ENCODE data around the gene GRIA1. TPM values are rescaled to one million over a fixed set of nuclear protein-coding genes. Genes with fewer than 3 reads are reported as not detected.

Gene GRIA1
- total RNA-seq, 4 donors from 2014 or later: 0.48 to 1.00 TPM; not detected in 2

DNA sequence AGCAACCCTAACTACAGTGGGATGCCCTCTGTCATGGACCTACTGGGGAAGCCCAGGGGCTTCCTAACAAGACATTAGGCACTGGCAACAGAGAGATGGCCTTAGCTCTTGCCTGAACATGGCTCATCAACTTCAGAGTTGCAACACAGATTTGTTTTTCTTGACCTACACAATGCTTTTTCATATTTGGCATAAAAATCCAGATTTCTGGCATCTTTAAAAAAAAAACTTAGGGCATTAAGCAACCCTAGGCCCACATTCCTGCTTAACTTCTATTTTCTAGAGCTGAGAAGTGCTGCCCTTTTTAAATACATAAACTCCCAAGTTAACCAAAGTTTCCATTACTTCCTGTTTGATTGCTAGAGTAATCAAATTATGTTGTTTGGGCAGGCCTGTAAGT is 8.0 kb downstream of the GRIA1 start:
- no peaks in the 10 kb centered on the region for H3K36me3 ChIP-seq
- TF ChIP-seq POLR2AphosphoS5 (IDR thresholded peaks at IDR 0.05) (no peak), EP300 (IDR thresholded peaks at IDR 0.05; ENCODE audit: low read depth) (no peak), POLR2A (IDR thresholded peaks at IDR 0.05) (no peak)
- TF ChIP-seq, protein P1, sequence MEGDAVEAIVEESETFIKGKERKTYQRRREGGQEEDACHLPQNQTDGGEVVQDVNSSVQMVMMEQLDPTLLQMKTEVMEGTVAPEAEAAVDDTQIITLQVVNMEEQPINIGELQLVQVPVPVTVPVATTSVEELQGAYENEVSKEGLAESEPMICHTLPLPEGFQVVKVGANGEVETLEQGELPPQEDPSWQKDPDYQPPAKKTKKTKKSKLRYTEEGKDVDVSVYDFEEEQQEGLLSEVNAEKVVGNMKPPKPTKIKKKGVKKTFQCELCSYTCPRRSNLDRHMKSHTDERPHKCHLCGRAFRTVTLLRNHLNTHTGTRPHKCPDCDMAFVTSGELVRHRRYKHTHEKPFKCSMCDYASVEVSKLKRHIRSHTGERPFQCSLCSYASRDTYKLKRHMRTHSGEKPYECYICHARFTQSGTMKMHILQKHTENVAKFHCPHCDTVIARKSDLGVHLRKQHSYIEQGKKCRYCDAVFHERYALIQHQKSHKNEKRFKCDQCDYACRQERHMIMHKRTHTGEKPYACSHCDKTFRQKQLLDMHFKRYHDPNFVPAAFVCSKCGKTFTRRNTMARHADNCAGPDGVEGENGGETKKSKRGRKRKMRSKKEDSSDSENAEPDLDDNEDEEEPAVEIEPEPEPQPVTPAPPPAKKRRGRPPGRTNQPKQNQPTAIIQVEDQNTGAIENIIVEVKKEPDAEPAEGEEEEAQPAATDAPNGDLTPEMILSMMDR (IDR thresholded peaks at IDR 0.05): no peak
- H3K4me1 ChIP-seq: no peaks in the 10 kb centered on the region
- no peak overlapping the region for H3K4me3 ChIP-seq
- intact Hi-C loops (cut with DNase I; ENCODE audit: low total_unique reads): no loop called here
- no peaks in the 10 kb centered on the region for H3K27me3 ChIP-seq
- in situ Hi-C loops (cut with MboI; ENCODE audit: low pct_ligation_motif_present in 1 of 4, low pct_unique_long_range_greater_than_20kb in 1 of 4, low sequenced_read_pairs in 3 of 4): loop anchor here in 1 of 4 donors (25.0 kb wide), 1 partner anchor 464 kb away; no protein-coding TSS in a partner anchor
- H3K27ac ChIP-seq: no peak overlapping the region
- H3K9me3 ChIP-seq: no peaks in the 10 kb centered on the region
- DNase-seq: no peak

- Histone ChIP-seq H3K9me3 (no peaks in the 10 kb centered on the region), H3K27me3 (no peaks in the 10 kb centered on the region), H3K4me3 (no peak overlapping the region), H3K27ac (no peak overlapping the region), H3K4me1 (no peaks in the 10 kb centered on the region), H3K36me3 (no peaks in the 10 kb centered on the region)
- no peak for DNase-seq
- in situ Hi-C loops (cut with MboI; ENCODE audit: low pct_ligation_motif_present in 1 of 4, low pct_unique_long_range_greater_than_20kb in 1 of 4, low sequenced_read_pairs in 3 of 4): loop anchor here in 1 of 4 donors (25.0 kb wide), 1 partner anchor 462 kb away; no protein-coding TSS in a partner anchor
- intact Hi-C loops (cut with DNase I; ENCODE audit: low total_unique reads): no loop called here
- WGBS, 2 donors (ENCODE audit: low coverage in 1 of 2): 61 to 64% methylated on average over 2 of the region's 2 CpGs
- TF ChIP-seq POLR2AphosphoS5 (IDR thresholded peaks at IDR 0.05): no peak
- TF ChIP-seq, protein P1 (IDR thresholded peaks at IDR 0.05): no peak
- TF ChIP-seq POLR2A (IDR thresholded peaks at IDR 0.05): no peak
- TF ChIP-seq EP300 (IDR thresholded peaks at IDR 0.05; ENCODE audit: low read depth): no peak
Observed at GRCh38 chr5:153500178-153500577, 9.7 kb downstream of the GRIA1 start.

DNA sequence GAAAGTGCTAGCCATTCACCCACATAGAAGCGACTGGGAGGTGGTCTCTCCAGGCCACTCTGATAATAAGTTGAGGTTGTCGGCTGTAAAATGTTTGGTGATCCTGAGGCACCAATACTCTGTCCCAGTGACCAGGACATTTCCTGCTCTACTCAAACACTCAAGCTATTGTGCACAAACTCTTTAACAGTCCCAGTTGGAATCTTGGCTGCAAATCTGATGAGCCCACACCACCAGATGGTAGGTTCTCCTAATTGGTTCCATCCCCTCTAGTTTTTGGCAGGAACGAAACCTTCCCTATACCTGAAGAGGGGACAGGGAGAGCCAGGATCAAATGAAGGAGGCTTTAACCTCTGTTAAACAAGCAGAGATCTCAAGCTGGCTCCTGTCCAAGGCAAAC is 14.3 kb downstream of the GRIA1 start:
- 80 to 100% methylated on average over 1 to 3 of the region's 3 CpGs for WGBS, 2 donors (ENCODE audit: low coverage in 1 of 2)

DNA sequence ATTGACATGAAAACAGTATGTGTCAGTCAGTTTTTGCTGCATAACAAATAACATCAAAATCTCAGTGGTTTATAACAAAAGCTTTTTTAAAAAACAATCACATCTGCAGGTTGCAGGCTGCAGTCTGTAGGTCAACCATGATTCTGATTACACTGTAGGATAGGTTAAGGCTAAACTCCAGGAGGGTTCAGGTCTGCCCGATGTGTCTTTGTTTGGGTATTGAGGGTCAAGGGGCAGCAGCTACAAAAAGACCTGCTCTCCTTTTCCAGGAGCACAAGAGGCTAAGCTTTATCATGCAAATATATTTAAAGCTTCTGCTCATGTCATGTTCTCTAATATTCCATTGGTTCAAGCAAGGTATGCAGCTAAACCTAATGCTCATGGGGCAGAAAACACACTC is 18.2 kb downstream of the GRIA1 start:
- TF ChIP-seq, protein P1 (IDR thresholded peaks at IDR 0.05): no peak
- TF ChIP-seq POLR2A (IDR thresholded peaks at IDR 0.05) (no peak), EP300 (IDR thresholded peaks at IDR 0.05; ENCODE audit: low read depth) (no peak), POLR2AphosphoS5 (IDR thresholded peaks at IDR 0.05) (no peak)
- in situ Hi-C loops (cut with MboI; ENCODE audit: low pct_ligation_motif_present in 1 of 4, low pct_unique_long_range_greater_than_20kb in 1 of 4, low sequenced_read_pairs in 3 of 4): loop anchor here in 1 of 4 donors (25.0 kb wide), 1 partner anchor 454 kb away; no protein-coding TSS in a partner anchor
- no peaks in the 10 kb centered on the region for H3K9me3 ChIP-seq
- no peaks in the 10 kb centered on the region for H3K36me3 ChIP-seq
- DNase-seq: no peak
- H3K27ac ChIP-seq: no peak overlapping the region
- no peaks in the 10 kb centered on the region for H3K27me3 ChIP-seq
- no peaks in the 10 kb centered on the region for H3K4me1 ChIP-seq
- 53 to 67% methylated on average over 1 of the region's 1 CpG for WGBS, 2 donors (ENCODE audit: low coverage in 1 of 2)
- H3K4me3 ChIP-seq: no peak overlapping the region
- intact Hi-C loops (cut with DNase I; ENCODE audit: low total_unique reads): no loop called here

More for the DNA sequence above, 14.3 kb downstream of the GRIA1 start:
- no peak for DNase-seq
- no peak overlapping the region for H3K4me3 ChIP-seq
- TF ChIP-seq, protein P1 (IDR thresholded peaks at IDR 0.05): no peak
- TF ChIP-seq POLR2A (IDR thresholded peaks at IDR 0.05): no peak
- no peak for TF ChIP-seq EP300 (IDR thresholded peaks at IDR 0.05; ENCODE audit: low read depth)
- TF ChIP-seq POLR2AphosphoS5 (IDR thresholded peaks at IDR 0.05): no peak
- H3K27ac ChIP-seq: no peak overlapping the region
- H3K4me1 ChIP-seq: no peaks in the 10 kb centered on the region
- no peaks in the 10 kb centered on the region for H3K9me3 ChIP-seq
- no peaks in the 10 kb centered on the region for H3K36me3 ChIP-seq
- no peaks in the 10 kb centered on the region for H3K27me3 ChIP-seq
- intact Hi-C loops (cut with DNase I; ENCODE audit: low total_unique reads) (no loop called here), in situ Hi-C loops (cut with MboI; ENCODE audit: low pct_ligation_motif_present in 1 of 4, low pct_unique_long_range_greater_than_20kb in 1 of 4, low sequenced_read_pairs in 3 of 4) (loop anchor here in 1 of 4 donors (25.0 kb wide), 1 partner anchor 458 kb away; no protein-coding TSS in a partner anchor)

Data from transverse colon (tissue), 4 donors.